Measurements from ENCODE around the gene CLUH. TPM values are rescaled to one million over a fixed set of nuclear protein-coding genes. Genes with fewer than 3 reads are reported as not detected.
A peak's percentile ranks its signal among the peaks of the same experiment; 100 is the strongest.

Gene CLUH
- total RNA-seq, 1 donor from 2014 or later: 6.8 TPM

- Mint-ChIP-seq H3K4me3 (no peak overlapping the region), H3K27me3 (ENCODE audit: insufficient read depth, low read depth) (peaks cover 13% of the 10 kb centered on the region), H3K9me3 (no peaks in the 10 kb centered on the region), H3K4me1 (peaks cover 35% of the 10 kb centered on the region), H3K36me3 (peaks cover 2% of the 10 kb centered on the region), H3K27ac (peak overlapping the region; percentile 63)
- Histone ChIP-seq H2AFZ (replicated peaks) (no peak overlapping the region), H3K27me3 (peaks cover 31% of the 10 kb centered on the region), H3K27ac (no peak overlapping the region), H3K4me2 (no peak overlapping the region), H3K9me3 (ENCODE audit: low read depth) (no peaks in the 10 kb centered on the region), H3K79me2 (ENCODE audit: low read depth) (peaks cover 52% of the 10 kb centered on the region), H3K9ac (no peak overlapping the region), H3K4me1 (peaks cover 14% of the 10 kb centered on the region), H4K20me1 (ENCODE audit: low read depth) (peaks cover 56% of the 10 kb centered on the region), H3F3A (ENCODE audit: low read depth) (peaks cover 15% of the 10 kb centered on the region), H3K36me3 (no peaks in the 10 kb centered on the region), H3K4me3 (no peak overlapping the region)
- TF ChIP-seq EZH2 (IDR thresholded peaks at IDR 0.05) (no peak), EZH2phosphoT487 (IDR thresholded peaks at IDR 0.05) (no peak), CTCF (IDR thresholded peaks at IDR 0.05) (peak; percentile 66)
- DNase-seq (ENCODE audit: low spot score): peak; percentile 72
Observed at GRCh38 chr17:2707721-2708584, 3.6 kb downstream of the CLUH start.

GRCh38 chr17:2706911-2707510 is 4.6 kb downstream of the CLUH start:
- Histone ChIP-seq H3K9me3 (ENCODE audit: low read depth) (no peaks in the 10 kb centered on the region), H3K4me3 (no peak overlapping the region), H3K27ac (no peak overlapping the region), H4K20me1 (ENCODE audit: low read depth) (peaks cover 56% of the 10 kb centered on the region), H3K4me2 (no peak overlapping the region), H2AFZ (replicated peaks) (no peak overlapping the region), H3K36me3 (no peaks in the 10 kb centered on the region), H3K79me2 (ENCODE audit: low read depth) (peaks cover 52% of the 10 kb centered on the region), H3K27me3 (peaks cover 21% of the 10 kb centered on the region), H3F3A (ENCODE audit: low read depth) (peaks cover 11% of the 10 kb centered on the region), H3K9ac (no peak overlapping the region), H3K4me1 (peaks cover 14% of the 10 kb centered on the region)
- DNase-seq (ENCODE audit: low spot score): no peak
- no peaks in the 10 kb centered on the region for H3K9me3 Mint-ChIP-seq
- H3K27ac Mint-ChIP-seq: no peak overlapping the region
- H3K4me1 Mint-ChIP-seq: peaks cover 27% of the 10 kb centered on the region
- H3K4me3 Mint-ChIP-seq: no peak overlapping the region
- peaks cover 2% of the 10 kb centered on the region for H3K36me3 Mint-ChIP-seq
- TF ChIP-seq EZH2phosphoT487 (IDR thresholded peaks at IDR 0.05): no peak
- no peak for TF ChIP-seq CTCF (IDR thresholded peaks at IDR 0.05)
- no peak for TF ChIP-seq EZH2 (IDR thresholded peaks at IDR 0.05)
- peaks cover 13% of the 10 kb centered on the region for H3K27me3 Mint-ChIP-seq (ENCODE audit: insufficient read depth, low read depth)

- no peak overlapping the region for H3K9ac ChIP-seq
- Mint-ChIP-seq H3K36me3 (peaks cover 2% of the 10 kb centered on the region), H3K27ac (peak overlapping the region; percentile 83), H3K9me3 (no peaks in the 10 kb centered on the region), H3K4me1 (peaks cover 26% of the 10 kb centered on the region), H3K27me3 (ENCODE audit: insufficient read depth, low read depth) (peaks cover 13% of the 10 kb centered on the region), H3K4me3 (peak overlapping the region; percentile 11)
- peaks cover 14% of the 10 kb centered on the region for H3K4me1 ChIP-seq
- H2AFZ ChIP-seq (replicated peaks): no peak overlapping the region
- peaks cover 12% of the 10 kb centered on the region for H3K27me3 ChIP-seq
- H4K20me1 ChIP-seq (ENCODE audit: low read depth): peaks cover 56% of the 10 kb centered on the region
- no peak overlapping the region for H3K4me2 ChIP-seq
- no peak for TF ChIP-seq CTCF (IDR thresholded peaks at IDR 0.05)
- TF ChIP-seq EZH2phosphoT487 (IDR thresholded peaks at IDR 0.05): no peak
- no peak for TF ChIP-seq EZH2 (IDR thresholded peaks at IDR 0.05)
- no peak overlapping the region for H3K27ac ChIP-seq
- peaks cover 51% of the 10 kb centered on the region for H3K79me2 ChIP-seq (ENCODE audit: low read depth)
- H3K36me3 ChIP-seq: no peaks in the 10 kb centered on the region
- DNase-seq (ENCODE audit: low spot score): no peak
- H3K9me3 ChIP-seq (ENCODE audit: low read depth): no peaks in the 10 kb centered on the region
- peaks cover 10% of the 10 kb centered on the region for H3F3A ChIP-seq (ENCODE audit: low read depth)
- no peak overlapping the region for H3K4me3 ChIP-seq
Observed at GRCh38 chr17:2705888-2706795, 5.4 kb downstream of the CLUH start.

All from neural progenitor cell (in vitro differentiated cells).